Gastrocnemius medialis (tissue), 4 donors: Measurements from ENCODE around the gene LASP1NB.

Source experiments
- ATAC-seq, 2 donors: fragments of 150-250 bp; one replicate each; pipeline ENCODE4 v1.9.1; 2016
- DNase-seq, 2 donors: peaks; one replicate each; pipeline ENCODE4 v3.0.0-alpha.2; 2019
- H3K27ac ChIP-seq, 4 donors: fragments of 200-600 bp; sonication (generic); 1 replicate in 1 of 4; 2 replicates in 3 of 4; pipeline ENCODE4 v1.5.1; 2016 to 2018; ENCODE audit warnings: mild to moderate bottlenecking in 2 of 4, moderate library complexity in 1 of 4
- H3K27me3 ChIP-seq, 3 donors: fragments of 200-600 bp; sonication (generic) in 2 of 3; 1 replicate in 1 of 3; 2 replicates in 2 of 3; pipeline versions ENCODE4 v1.5.1 to v1.6.0; 2016 to 2019; ENCODE audit warnings: mild to moderate bottlenecking in 1 of 3, moderate library complexity in 1 of 3
- H3K36me3 ChIP-seq, 2 donors: fragments of 200-600 bp; sonication (generic) in 1 of 2; one replicate each; pipeline ENCODE4 v1.5.1; 2017 to 2018
- H3K4me1 ChIP-seq, 2 donors: fragments of 200-600 bp; sonication (generic) in 1 of 2; one replicate each; pipeline ENCODE4 v1.5.1; 2016 to 2017; ENCODE audit warnings: mild to moderate bottlenecking in 2 of 2
- H3K4me3 ChIP-seq, 4 donors: fragments of 200-600 bp; sonication (generic) in 3 of 4; 1 replicate in 1 of 4; 2 replicates in 3 of 4; pipeline ENCODE4 v1.5.1; 2016 to 2019; ENCODE audit warnings: mild to moderate bottlenecking in 2 of 4
- H3K9me3 ChIP-seq, 3 donors: fragments of 200-600 bp; sonication (generic) in 2 of 3; 1 replicate in 1 of 3; 2 replicates in 2 of 3; pipeline ENCODE4 v1.5.1; 2016 to 2019
- POLR2A ChIP-seq, 2 donors: fragments of 450-650 bp; IDR thresholded peaks; one replicate each; pipeline ENCODE4 v1.6.1; 2017; ENCODE audit warnings: antibody characterized with exemption in 2 of 2, mild to moderate bottlenecking in 2 of 2, moderate library complexity in 2 of 2
- in situ Hi-C, 4 donors: fragments of 200-750 bp; cut with MboI; loops; one replicate each; pipeline versions ENCODE4 v1.15.0 to v1.8.0; 2017; ENCODE audit warnings: low sequenced_read_pairs in 4 of 4
- intact Hi-C: fragments of 100-400 bp; cut with DNase I; formaldehyde crosslinking; loops from one replicate; pipeline ENCODE4 v1.15.1; 2023; ENCODE audit warnings: low total_unique reads
- TF ChIP-seq, protein P1 (sequence below), 5 experiments: fragments of 450-650 bp in 3 of 5; fragments of 200-600 bp in 2 of 5; sonication (generic) in 2 of 5; IDR thresholded peaks in 4 of 5; conservative IDR thresholded peaks in 1 of 5; 1 replicate in 4 of 5; 2 replicates in 1 of 5; pipeline ENCODE4 v1.5.1; 2016 to 2019; ENCODE audit warnings: antibody characterized with exemption in 5 of 5, mild to moderate bottlenecking in 3 of 5, moderate library complexity in 3 of 5

Gene LASP1NB

GRCh38 chr17:38919316-38920078, 5.9 kb upstream of the LASP1NB start:
- no peaks in the 10 kb centered on the region for H3K27me3 ChIP-seq
- H3K27ac ChIP-seq, result peak overlapping the region; percentile 62 to 75 (median 68)
- intact Hi-C loops (no loop called here), in situ Hi-C loops (no loop called here)
- peaks cover 0 to 26% of the 10 kb centered on the region in 2 donors for H3K36me3 ChIP-seq
- H3K9me3 ChIP-seq, result no peaks in the 10 kb centered on the region
- peaks cover 27 to 40% of the 10 kb centered on the region in 2 donors for H3K4me1 ChIP-seq
- no peak overlapping the region for H3K4me3 ChIP-seq
- DNase-seq, result no peak
- no peak for TF ChIP-seq POLR2A (IDR thresholded peaks at IDR 0.05)
- TF ChIP-seq, protein P1, sequence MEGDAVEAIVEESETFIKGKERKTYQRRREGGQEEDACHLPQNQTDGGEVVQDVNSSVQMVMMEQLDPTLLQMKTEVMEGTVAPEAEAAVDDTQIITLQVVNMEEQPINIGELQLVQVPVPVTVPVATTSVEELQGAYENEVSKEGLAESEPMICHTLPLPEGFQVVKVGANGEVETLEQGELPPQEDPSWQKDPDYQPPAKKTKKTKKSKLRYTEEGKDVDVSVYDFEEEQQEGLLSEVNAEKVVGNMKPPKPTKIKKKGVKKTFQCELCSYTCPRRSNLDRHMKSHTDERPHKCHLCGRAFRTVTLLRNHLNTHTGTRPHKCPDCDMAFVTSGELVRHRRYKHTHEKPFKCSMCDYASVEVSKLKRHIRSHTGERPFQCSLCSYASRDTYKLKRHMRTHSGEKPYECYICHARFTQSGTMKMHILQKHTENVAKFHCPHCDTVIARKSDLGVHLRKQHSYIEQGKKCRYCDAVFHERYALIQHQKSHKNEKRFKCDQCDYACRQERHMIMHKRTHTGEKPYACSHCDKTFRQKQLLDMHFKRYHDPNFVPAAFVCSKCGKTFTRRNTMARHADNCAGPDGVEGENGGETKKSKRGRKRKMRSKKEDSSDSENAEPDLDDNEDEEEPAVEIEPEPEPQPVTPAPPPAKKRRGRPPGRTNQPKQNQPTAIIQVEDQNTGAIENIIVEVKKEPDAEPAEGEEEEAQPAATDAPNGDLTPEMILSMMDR (IDR thresholded peaks at IDR 0.05 in 4 of 5, conservative IDR thresholded peaks at IDR 0.05 in 1 of 5), result no peak
- no peak for ATAC-seq

GRCh38 chr17:38920374-38921291, 4.8 kb upstream of the LASP1NB start:
- H3K27me3 ChIP-seq, result no peaks in the 10 kb centered on the region
- in situ Hi-C loops, result no loop called here
- no peak overlapping the region for H3K4me3 ChIP-seq
- TF ChIP-seq, protein P1 (IDR thresholded peaks at IDR 0.05 in 4 of 5, conservative IDR thresholded peaks at IDR 0.05 in 1 of 5), result no peak
- no peak for TF ChIP-seq POLR2A (IDR thresholded peaks at IDR 0.05)
- peak overlapping the region; percentile 62 to 75 (median 68) for H3K27ac ChIP-seq
- H3K36me3 ChIP-seq, result peaks cover 0 to 15% of the 10 kb centered on the region in 2 donors
- no peak for ATAC-seq
- DNase-seq, result no peak
- intact Hi-C loops, result no loop called here
- peaks cover 27 to 40% of the 10 kb centered on the region in 2 donors for H3K4me1 ChIP-seq
- no peaks in the 10 kb centered on the region for H3K9me3 ChIP-seq

- ATAC-seq (peak in 1 of 2 donors; percentile 29), DNase-seq (no peak)
- Histone ChIP-seq H3K27ac (peak overlapping the region; percentile 62 to 75 (median 68)), H3K4me1 (peaks cover 27 to 40% of the 10 kb centered on the region in 2 donors), H3K9me3 (no peaks in the 10 kb centered on the region), H3K36me3 (peaks cover 0 to 12% of the 10 kb centered on the region in 2 donors), H3K4me3 (peak overlapping the region in 1 of 4 donors; percentile 13), H3K27me3 (no peaks in the 10 kb centered on the region)
- intact Hi-C loops, result loop anchor here (2.0 kb wide), 1 partner anchor 53 kb away; no protein-coding TSS in a partner anchor
- in situ Hi-C loops, result no loop called here
- TF ChIP-seq, protein P1 (IDR thresholded peaks at IDR 0.05 in 4 of 5, conservative IDR thresholded peaks at IDR 0.05 in 1 of 5), result no peak
- TF ChIP-seq POLR2A (IDR thresholded peaks at IDR 0.05), result no peak
Measured at GRCh38 chr17:38921756-38922411, 3.5 kb upstream of the LASP1NB start.

GRCh38 chr17:38922538-38923297, 2.7 kb upstream of the LASP1NB start:
- ATAC-seq (peak; percentile 53 to 61), DNase-seq (peak; percentile 50 to 65)
- no peaks in the 10 kb centered on the region for H3K9me3 ChIP-seq
- intact Hi-C loops (loop anchor here (2.0 kb wide), 1 partner anchor 54 kb away; no protein-coding TSS in a partner anchor), in situ Hi-C loops (no loop called here)
- H3K27me3 ChIP-seq, result no peaks in the 10 kb centered on the region
- peaks cover 0 to 12% of the 10 kb centered on the region in 2 donors for H3K36me3 ChIP-seq
- H3K27ac ChIP-seq, result peak overlapping the region; percentile 62 to 75 (median 68)
- peaks cover 27 to 40% of the 10 kb centered on the region in 2 donors for H3K4me1 ChIP-seq
- TF ChIP-seq, protein P1 (IDR thresholded peaks at IDR 0.05 in 4 of 5, conservative IDR thresholded peaks at IDR 0.05 in 1 of 5), result no peak
- H3K4me3 ChIP-seq, result peak overlapping the region in 1 of 4 donors; percentile 13
